A549 (cell line): ENCODE results near the gene PRKCZ.

Experiments used
- EHMT2 ChIP-seq: fragments of 200-600 bp; sonication (generic); IDR thresholded peaks from 2 replicates; pipeline ENCODE4 v1.6.1; 2016; ENCODE audit warnings: antibody characterized with exemption, low read depth, mild to moderate bottlenecking, moderate library complexity
- JUNB ChIP-seq: fragments of >200 bp; sonication (Bioruptor Twin); formaldehyde crosslinking; IDR thresholded peaks from 2 replicates; pipeline ENCODE4 v1.6.1; 2016

DNA sequence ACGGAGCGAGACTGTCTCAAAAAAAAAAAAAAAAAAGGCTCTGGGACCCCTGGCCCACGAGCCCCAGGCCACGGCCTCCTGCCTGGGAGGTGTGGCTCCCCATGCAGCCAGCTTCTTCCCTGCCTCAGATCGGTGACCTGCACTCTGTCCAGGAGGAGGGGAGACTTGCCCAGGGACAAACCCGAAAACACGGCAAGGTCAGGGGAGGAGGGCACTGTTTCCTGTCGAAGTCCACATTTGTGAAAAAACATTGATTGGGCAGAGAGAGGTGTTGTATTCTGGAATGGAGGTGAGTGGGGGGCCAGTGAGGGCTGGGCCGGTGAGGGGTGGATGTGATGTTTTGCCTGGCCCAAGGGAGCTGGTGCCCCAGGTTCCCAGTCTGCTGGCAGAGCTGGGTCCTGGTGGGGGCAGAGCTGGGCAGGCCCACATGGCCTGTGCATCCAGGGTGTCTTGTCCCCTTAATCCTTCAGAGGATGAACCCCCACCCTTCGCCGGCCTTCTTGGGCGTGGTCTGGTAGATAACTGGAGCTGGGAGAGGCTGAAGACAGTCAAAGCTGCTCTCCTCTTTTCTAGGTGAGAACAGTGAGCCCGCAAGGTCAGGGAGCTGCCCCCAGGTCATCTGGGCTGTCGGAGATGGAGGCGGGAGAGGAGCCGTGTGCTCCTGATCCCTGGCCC, 156.7 kb downstream of the PRKCZ start:
- TF ChIP-seq EHMT2 (no peak), JUNB (no peak)
